ENCODE data around the gene PAK6.
A peak's percentile ranks its signal among the peaks of the same experiment; 100 is the strongest.

Gene PAK6
- total RNA-seq: 0 to 1.7 (median 0.97) reads per million in 3 donors

DNA sequence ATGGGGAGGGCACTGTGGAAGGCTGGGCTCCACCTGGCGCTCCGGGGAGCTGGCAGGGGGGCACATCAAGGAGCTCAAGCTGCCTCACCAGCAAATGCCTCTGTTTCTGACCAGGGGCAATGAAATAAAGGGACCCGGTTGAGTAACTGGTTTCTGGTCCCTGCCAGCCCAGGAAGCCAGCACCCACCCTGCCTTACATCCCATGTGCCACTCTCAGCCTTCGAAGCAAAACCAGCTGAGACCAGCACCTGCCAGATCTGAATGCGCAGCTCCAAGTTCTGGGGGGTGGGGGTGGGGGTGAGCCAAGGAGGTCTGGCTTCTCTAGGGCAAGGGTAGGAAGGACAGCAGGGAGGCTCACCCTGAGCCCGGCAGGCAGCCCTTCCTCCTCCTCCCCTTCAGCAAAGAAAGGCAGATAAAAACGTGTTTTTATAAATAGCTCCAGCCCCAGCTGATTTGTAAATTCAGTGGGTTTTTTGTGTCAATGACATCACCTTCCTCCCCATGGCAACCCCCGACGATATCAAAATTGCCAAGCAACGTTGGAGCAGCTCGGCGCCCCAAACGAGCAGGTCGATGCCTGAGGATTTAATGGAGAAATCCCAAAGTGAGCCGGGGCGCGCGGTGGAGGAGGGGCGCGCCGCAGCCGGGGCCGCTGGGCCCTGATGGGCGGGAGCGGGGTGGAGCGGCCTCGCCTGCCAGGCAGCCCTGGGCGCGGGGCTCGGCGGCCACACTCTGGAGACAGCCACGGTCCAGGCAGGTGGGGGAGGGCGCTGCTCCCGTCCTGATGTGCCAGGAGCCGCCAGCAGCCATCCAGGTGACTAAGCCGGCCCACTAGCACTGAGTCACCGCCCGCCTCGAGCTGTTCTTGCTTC lies at the start of gene PAK6:
PAK6 (plus strand) TSS at position 532 of the 872 bp plus-strand sequence. CDS start 25,723 bp downstream, outside the sequence.
- H3K4me3 ChIP-seq (ENCODE audit: insufficient read depth, low read depth, low read length, poor library complexity, severe bottlenecking): no peak within 1 kb of the TSS
- peaks cover 6% of the 10 kb centered on the region for H3K4me1 ChIP-seq (ENCODE audit: control insufficient read depth, insufficient read depth, low read length, poor library complexity, severe bottlenecking)
- no peak within 1 kb of the TSS for H3K27ac ChIP-seq (ENCODE audit: insufficient read depth, low read length, poor library complexity, severe bottlenecking)
- no peaks in the 10 kb centered on the region for H3K36me3 ChIP-seq (ENCODE audit: control insufficient read depth, insufficient read depth, low read length)
- peaks cover 6% of the 10 kb centered on the region for H3K27me3 ChIP-seq (replicated peaks; ENCODE audit: control insufficient read depth, insufficient read depth, low read length, poor library complexity, severe bottlenecking)
- no peak for DNase-seq
- no peaks in the 10 kb centered on the region for H3K9me3 ChIP-seq (ENCODE audit: control insufficient read depth, low read length)

DNA sequence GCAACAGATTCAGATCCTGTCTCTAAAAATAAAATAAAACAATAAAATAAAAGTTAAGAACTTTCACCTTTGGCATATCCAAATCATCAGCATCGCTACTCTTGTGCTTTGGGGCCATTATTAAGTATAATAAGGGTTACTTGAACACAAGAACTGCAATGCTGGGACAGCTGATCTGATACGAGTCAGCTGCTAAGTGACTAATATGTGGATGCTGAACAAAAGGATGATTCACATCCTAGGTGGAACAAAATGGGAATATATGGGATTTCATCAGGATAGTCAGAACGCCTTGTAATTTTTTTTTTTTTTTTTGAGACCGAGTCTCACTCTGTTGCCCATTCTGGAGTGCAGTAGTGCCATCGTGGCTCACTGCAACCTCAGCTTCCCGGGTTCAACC lies 48.3 kb upstream of the PAK6 start:
- Histone ChIP-seq H3K9me3 (ENCODE audit: control insufficient read depth, low read length) (no peaks in the 10 kb centered on the region), H3K4me1 (ENCODE audit: control insufficient read depth, insufficient read depth, low read length, poor library complexity, severe bottlenecking) (no peaks in the 10 kb centered on the region), H3K4me3 (ENCODE audit: insufficient read depth, low read depth, low read length, poor library complexity, severe bottlenecking) (no peak overlapping the region), H3K27me3 (replicated peaks; ENCODE audit: control insufficient read depth, insufficient read depth, low read length, poor library complexity, severe bottlenecking) (no peaks in the 10 kb centered on the region), H3K36me3 (ENCODE audit: control insufficient read depth, insufficient read depth, low read length) (no peaks in the 10 kb centered on the region), H3K27ac (ENCODE audit: insufficient read depth, low read length, poor library complexity, severe bottlenecking) (no peak overlapping the region)
- no peak for DNase-seq

DNA sequence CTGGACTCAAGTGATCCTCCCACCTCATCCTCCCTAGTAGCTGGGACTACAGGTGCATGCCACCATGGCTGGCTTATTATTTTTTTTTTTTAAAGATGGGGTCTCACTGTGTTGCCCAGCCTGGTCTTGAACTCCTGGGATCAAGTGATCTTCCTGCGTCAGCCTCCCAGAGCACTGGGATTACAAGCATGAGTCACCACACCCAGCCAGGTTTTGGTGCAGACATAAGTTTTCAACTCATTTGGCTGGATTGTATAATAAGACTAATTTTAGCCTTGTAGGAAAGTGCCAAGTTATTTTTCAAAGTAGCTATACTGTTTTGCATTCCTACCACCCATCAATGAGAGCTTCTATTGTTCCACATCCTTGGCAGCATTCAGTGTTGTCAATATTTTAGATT lies 45.9 kb upstream of the PAK6 start:
- Histone ChIP-seq H3K27me3 (replicated peaks; ENCODE audit: control insufficient read depth, insufficient read depth, low read length, poor library complexity, severe bottlenecking) (no peaks in the 10 kb centered on the region), H3K36me3 (ENCODE audit: control insufficient read depth, insufficient read depth, low read length) (no peaks in the 10 kb centered on the region), H3K27ac (ENCODE audit: insufficient read depth, low read length, poor library complexity, severe bottlenecking) (no peak overlapping the region), H3K4me3 (ENCODE audit: insufficient read depth, low read depth, low read length, poor library complexity, severe bottlenecking) (no peak overlapping the region), H3K4me1 (ENCODE audit: control insufficient read depth, insufficient read depth, low read length, poor library complexity, severe bottlenecking) (peaks cover 4% of the 10 kb centered on the region), H3K9me3 (ENCODE audit: control insufficient read depth, low read length) (no peaks in the 10 kb centered on the region)
- no peak for DNase-seq

DNA sequence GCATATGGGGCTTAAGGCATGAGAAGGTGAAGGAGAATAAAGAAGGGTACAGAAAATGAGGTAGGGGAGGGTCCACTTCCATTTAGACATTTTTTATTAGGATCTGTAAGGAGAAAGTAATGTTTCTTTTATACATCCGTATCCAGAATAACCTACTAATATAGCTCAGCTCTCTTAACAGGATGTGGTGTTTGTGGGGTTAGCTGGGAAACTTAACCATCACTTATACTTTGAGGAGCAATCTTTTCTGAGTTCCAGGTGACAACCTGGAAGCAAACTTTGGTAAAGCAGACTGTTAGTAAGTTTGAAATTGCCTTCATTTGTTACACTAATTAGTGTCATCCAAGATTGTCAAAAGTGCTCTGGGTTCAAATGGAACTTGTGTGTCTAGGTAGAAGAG lies 41.4 kb upstream of the PAK6 start:
- Histone ChIP-seq H3K4me3 (ENCODE audit: insufficient read depth, low read depth, low read length, poor library complexity, severe bottlenecking) (no peak overlapping the region), H3K27ac (ENCODE audit: insufficient read depth, low read length, poor library complexity, severe bottlenecking) (no peak overlapping the region), H3K27me3 (replicated peaks; ENCODE audit: control insufficient read depth, insufficient read depth, low read length, poor library complexity, severe bottlenecking) (no peaks in the 10 kb centered on the region), H3K9me3 (ENCODE audit: control insufficient read depth, low read length) (no peaks in the 10 kb centered on the region), H3K4me1 (ENCODE audit: control insufficient read depth, insufficient read depth, low read length, poor library complexity, severe bottlenecking) (peaks cover 4% of the 10 kb centered on the region), H3K36me3 (ENCODE audit: control insufficient read depth, insufficient read depth, low read length) (no peaks in the 10 kb centered on the region)
- DNase-seq: no peak

DNA sequence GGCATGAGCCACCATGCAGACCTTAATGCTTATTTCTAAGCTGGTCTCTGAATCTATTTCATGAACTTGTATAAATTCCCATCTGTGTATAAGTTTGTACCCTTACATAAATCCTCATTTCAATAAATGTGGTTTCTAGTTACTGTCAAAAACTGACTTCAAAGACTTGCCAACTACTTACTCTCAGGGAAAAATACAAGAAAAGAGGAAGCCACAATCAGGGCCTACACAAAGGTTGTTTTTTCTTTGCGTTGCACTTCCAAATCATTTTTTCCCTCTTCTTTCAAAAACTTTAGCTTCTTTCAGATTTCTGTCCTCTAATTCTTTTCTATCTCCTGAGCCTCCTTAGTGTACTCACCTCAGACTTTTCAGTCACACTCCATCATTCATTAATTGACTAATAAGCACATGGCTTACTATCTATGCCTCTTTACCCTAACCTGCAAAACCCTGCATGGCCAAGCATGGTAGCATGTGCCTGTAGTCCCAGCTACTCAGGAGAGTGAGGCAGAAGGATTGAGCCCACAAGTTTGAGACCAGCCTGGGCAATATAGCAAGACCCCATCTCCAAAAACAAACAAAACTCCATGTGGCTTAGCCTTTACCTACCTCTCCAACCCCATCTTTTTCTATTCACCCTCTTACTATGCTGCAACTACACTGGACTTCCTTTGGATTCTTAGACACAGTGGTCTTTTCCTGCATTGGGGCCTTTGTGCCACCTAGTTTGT lies 40.3 kb upstream of the PAK6 start:
- H3K27me3 ChIP-seq (replicated peaks; ENCODE audit: control insufficient read depth, insufficient read depth, low read length, poor library complexity, severe bottlenecking): no peaks in the 10 kb centered on the region
- no peak overlapping the region for H3K27ac ChIP-seq (ENCODE audit: insufficient read depth, low read length, poor library complexity, severe bottlenecking)
- DNase-seq: no peak
- H3K4me1 ChIP-seq (ENCODE audit: control insufficient read depth, insufficient read depth, low read length, poor library complexity, severe bottlenecking): peaks cover 4% of the 10 kb centered on the region
- no peaks in the 10 kb centered on the region for H3K9me3 ChIP-seq (ENCODE audit: control insufficient read depth, low read length)
- H3K4me3 ChIP-seq (ENCODE audit: insufficient read depth, low read depth, low read length, poor library complexity, severe bottlenecking): no peak overlapping the region
- H3K36me3 ChIP-seq (ENCODE audit: control insufficient read depth, insufficient read depth, low read length): no peaks in the 10 kb centered on the region

DNA sequence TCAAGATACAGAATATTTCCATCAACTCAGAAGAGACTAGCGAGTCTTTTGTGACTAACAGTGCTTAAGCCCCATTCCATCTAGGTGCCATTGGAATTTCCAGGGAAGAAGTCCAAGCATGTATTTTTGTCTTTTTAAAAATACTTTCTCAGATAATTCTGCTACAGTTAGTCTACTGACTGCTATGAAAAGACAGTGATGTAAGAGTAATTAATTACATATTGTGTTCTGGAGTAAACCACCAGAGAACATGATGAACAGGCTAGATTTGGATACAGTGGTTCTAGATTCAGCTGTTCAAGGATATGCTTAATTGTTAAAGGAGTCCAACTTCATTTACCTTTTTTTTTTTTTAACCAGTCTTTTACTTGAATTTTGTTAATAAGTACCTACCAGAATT lies 34.8 kb upstream of the PAK6 start:
- DNase-seq: no peak
- H3K27me3 ChIP-seq (replicated peaks; ENCODE audit: control insufficient read depth, insufficient read depth, low read length, poor library complexity, severe bottlenecking): no peaks in the 10 kb centered on the region
- H3K9me3 ChIP-seq (ENCODE audit: control insufficient read depth, low read length): no peaks in the 10 kb centered on the region
- no peak overlapping the region for H3K27ac ChIP-seq (ENCODE audit: insufficient read depth, low read length, poor library complexity, severe bottlenecking)
- H3K4me3 ChIP-seq (ENCODE audit: insufficient read depth, low read depth, low read length, poor library complexity, severe bottlenecking): no peak overlapping the region
- H3K36me3 ChIP-seq (ENCODE audit: control insufficient read depth, insufficient read depth, low read length): no peaks in the 10 kb centered on the region
- no peaks in the 10 kb centered on the region for H3K4me1 ChIP-seq (ENCODE audit: control insufficient read depth, insufficient read depth, low read length, poor library complexity, severe bottlenecking)

DNA sequence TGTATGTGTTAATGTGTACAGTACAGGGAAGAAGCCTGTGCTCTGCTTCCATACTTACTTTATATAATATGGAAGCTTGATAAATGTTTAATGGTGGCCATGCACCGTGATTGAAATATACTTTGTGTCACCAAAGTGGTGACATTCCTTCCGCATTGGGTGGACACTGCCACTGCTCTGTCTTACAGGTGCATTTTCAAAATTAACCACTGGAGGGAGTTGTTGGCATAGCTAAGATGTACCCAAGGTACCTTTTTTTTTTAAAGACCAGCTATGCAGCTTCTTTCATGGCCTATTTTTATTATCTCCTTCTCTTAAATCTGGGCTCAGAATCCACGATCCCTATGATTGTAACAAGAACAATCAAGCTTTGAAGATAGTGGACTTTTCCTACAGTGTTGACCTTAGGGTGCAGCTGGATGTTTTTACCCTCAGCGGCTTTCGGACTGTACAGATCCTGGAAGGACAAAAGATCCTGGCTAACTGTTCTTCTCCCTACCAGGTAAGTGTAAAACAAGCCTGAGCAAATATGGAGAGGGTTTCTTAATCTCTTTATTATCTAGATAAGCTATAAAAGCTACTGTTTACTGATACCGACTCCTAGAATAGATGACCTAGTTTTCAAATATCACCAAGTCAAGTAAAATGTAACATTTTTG lies 21.6 kb upstream of the PAK6 start:
- no peaks in the 10 kb centered on the region for H3K4me1 ChIP-seq (ENCODE audit: control insufficient read depth, insufficient read depth, low read length, poor library complexity, severe bottlenecking)
- no peak overlapping the region for H3K4me3 ChIP-seq (ENCODE audit: insufficient read depth, low read depth, low read length, poor library complexity, severe bottlenecking)
- H3K27ac ChIP-seq (ENCODE audit: insufficient read depth, low read length, poor library complexity, severe bottlenecking): no peak overlapping the region
- DNase-seq: peak in 1 of 3 donors; percentile 16
- H3K9me3 ChIP-seq (ENCODE audit: control insufficient read depth, low read length): no peaks in the 10 kb centered on the region
- no peaks in the 10 kb centered on the region for H3K36me3 ChIP-seq (ENCODE audit: control insufficient read depth, insufficient read depth, low read length)
- no peaks in the 10 kb centered on the region for H3K27me3 ChIP-seq (replicated peaks; ENCODE audit: control insufficient read depth, insufficient read depth, low read length, poor library complexity, severe bottlenecking)

DNA sequence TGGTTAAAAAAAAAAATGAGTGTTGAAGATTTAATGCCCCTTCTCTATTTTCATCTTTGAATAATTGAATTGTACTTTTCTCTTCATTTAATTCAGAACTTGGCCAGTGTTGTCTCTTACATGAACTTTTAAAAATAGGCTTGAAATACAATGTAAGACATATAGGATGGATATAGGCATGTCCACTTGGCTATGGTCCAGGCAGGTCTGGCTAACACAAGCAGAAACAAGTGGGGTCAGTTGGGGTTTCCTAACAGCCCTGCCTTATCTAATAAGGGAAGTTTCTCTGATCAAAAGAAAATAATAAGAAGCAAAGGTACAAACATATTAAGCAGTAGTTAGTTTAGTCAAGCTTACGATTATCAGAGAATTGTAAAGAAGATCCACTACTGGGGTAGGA lies 19.1 kb upstream of the PAK6 start:
- H3K4me3 ChIP-seq (ENCODE audit: insufficient read depth, low read depth, low read length, poor library complexity, severe bottlenecking): no peak overlapping the region
- no peak for DNase-seq
- no peaks in the 10 kb centered on the region for H3K9me3 ChIP-seq (ENCODE audit: control insufficient read depth, low read length)
- H3K27ac ChIP-seq (ENCODE audit: insufficient read depth, low read length, poor library complexity, severe bottlenecking): no peak overlapping the region
- H3K4me1 ChIP-seq (ENCODE audit: control insufficient read depth, insufficient read depth, low read length, poor library complexity, severe bottlenecking): no peaks in the 10 kb centered on the region
- no peaks in the 10 kb centered on the region for H3K27me3 ChIP-seq (replicated peaks; ENCODE audit: control insufficient read depth, insufficient read depth, low read length, poor library complexity, severe bottlenecking)
- H3K36me3 ChIP-seq (ENCODE audit: control insufficient read depth, insufficient read depth, low read length): no peaks in the 10 kb centered on the region

DNA sequence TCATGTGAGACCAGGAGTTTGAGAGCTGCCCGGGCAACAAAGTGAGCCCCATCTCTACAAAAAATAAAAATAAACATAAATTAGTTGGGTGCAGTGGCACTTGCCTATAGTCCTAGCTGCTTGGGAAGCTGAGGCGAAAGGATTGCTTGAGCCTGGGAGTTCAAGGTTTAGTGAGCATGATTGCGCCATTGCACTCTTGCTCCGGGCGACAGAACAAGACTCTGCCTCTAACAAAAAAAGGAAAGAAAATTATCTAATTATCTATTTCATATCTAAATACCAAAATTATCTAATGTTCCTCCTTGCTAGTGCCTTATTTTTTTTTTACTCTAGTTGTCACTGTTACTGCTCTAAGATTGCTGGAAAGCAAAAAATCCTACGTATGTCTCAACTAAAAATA lies 16.7 kb upstream of the PAK6 start:
- no peaks in the 10 kb centered on the region for H3K4me1 ChIP-seq (ENCODE audit: control insufficient read depth, insufficient read depth, low read length, poor library complexity, severe bottlenecking)
- H3K36me3 ChIP-seq (ENCODE audit: control insufficient read depth, insufficient read depth, low read length): no peaks in the 10 kb centered on the region
- DNase-seq: no peak
- H3K27ac ChIP-seq (ENCODE audit: insufficient read depth, low read length, poor library complexity, severe bottlenecking): no peak overlapping the region
- H3K4me3 ChIP-seq (ENCODE audit: insufficient read depth, low read depth, low read length, poor library complexity, severe bottlenecking): no peak overlapping the region
- H3K9me3 ChIP-seq (ENCODE audit: control insufficient read depth, low read length): no peaks in the 10 kb centered on the region
- H3K27me3 ChIP-seq (replicated peaks; ENCODE audit: control insufficient read depth, insufficient read depth, low read length, poor library complexity, severe bottlenecking): no peaks in the 10 kb centered on the region

DNA sequence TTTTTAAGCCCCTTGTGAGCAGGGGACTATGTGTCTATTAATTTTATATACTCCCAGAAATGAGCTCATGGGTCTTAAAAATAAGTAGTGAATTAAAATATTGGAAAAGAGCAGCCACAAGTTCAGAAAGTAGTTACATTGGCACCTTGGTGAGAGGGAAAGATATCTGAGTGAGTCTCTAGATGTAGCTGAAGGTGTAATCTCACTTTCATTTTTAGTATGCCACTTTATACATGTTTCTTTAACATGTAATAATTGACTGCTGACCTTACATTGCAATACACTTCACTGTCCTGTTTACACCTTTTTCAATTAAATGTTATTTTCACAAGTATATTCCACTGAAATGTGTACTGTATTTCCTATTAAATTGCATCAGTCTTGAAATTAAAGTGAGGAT lies 12.1 kb upstream of the PAK6 start:
- Histone ChIP-seq H3K4me1 (ENCODE audit: control insufficient read depth, insufficient read depth, low read length, poor library complexity, severe bottlenecking) (no peaks in the 10 kb centered on the region), H3K4me3 (ENCODE audit: insufficient read depth, low read depth, low read length, poor library complexity, severe bottlenecking) (no peak overlapping the region), H3K36me3 (ENCODE audit: control insufficient read depth, insufficient read depth, low read length) (no peaks in the 10 kb centered on the region), H3K27me3 (replicated peaks; ENCODE audit: control insufficient read depth, insufficient read depth, low read length, poor library complexity, severe bottlenecking) (no peaks in the 10 kb centered on the region), H3K9me3 (ENCODE audit: control insufficient read depth, low read length) (no peaks in the 10 kb centered on the region), H3K27ac (ENCODE audit: insufficient read depth, low read length, poor library complexity, severe bottlenecking) (no peak overlapping the region)
- no peak for DNase-seq

Measured in effector memory CD4-positive, alpha-beta T cell (primary cell).